ENCODE data around the gene ALG13. TPM values are rescaled to one million over a fixed set of nuclear protein-coding genes. Genes with fewer than 3 reads are reported as not detected.
"Not testable (repeated sequence)": the region's sequence is repeated elsewhere in the genome, so short reads cannot be mapped to it uniquely, and the experiment has no call there.

Gene ALG13
- total and polyA plus RNA-seq, 2 donors (not counting 1 experiment from before 2014, with no cell fraction given): 138 to 166 TPM

- Mint-ChIP-seq H3K4me3 (no peak overlapping the region), H3K4me1 (no peaks in the 10 kb centered on the region), H3K27me3 (no peaks in the 10 kb centered on the region), H3K27ac (no peak overlapping the region), H3K9me3 (ENCODE audit: insufficient read depth) (no peaks in the 10 kb centered on the region)
- Histone ChIP-seq H3K27me3 (replicated peaks in 1 of 4; ENCODE audit: control extremely low read depth in 1 of 4, control insufficient read depth in 3 of 4, insufficient read depth in 4 of 4, low read length in 3 of 4) (no peaks in the 10 kb centered on the region), H3K4me1 (ENCODE audit: control insufficient read depth in 2 of 2, insufficient read depth in 2 of 2, low read length in 2 of 2) (no peaks in the 10 kb centered on the region), H2AFZ (ENCODE audit: insufficient read depth, low read depth, low read length, poor library complexity, severe bottlenecking) (no peak overlapping the region), H3K4me2 (replicated peaks; ENCODE audit: low read depth, low read length, poor library complexity, severe bottlenecking) (no peak overlapping the region), H4K20me1 (ENCODE audit: control insufficient read depth, insufficient read depth, low read length, poor library complexity, severe bottlenecking) (no peaks in the 10 kb centered on the region), H3K79me2 (ENCODE audit: control insufficient read depth, insufficient read depth, low read length) (no peaks in the 10 kb centered on the region), H3K36me3 (replicated peaks in 1 of 2; ENCODE audit: control extremely low read depth in 1 of 2, control insufficient read depth in 1 of 2, extremely low read depth in 1 of 2, insufficient read depth in 2 of 2, low read length in 1 of 2) (no peaks in the 10 kb centered on the region), H3K27ac (ENCODE audit: low read length in 2 of 2) (no peak overlapping the region), H3K4me3 (ENCODE audit: control extremely low read depth in 1 of 5, extremely low read depth in 1 of 5, insufficient read depth in 1 of 5, low read depth in 2 of 5, low read length in 4 of 5) (no peak overlapping the region), H3K9ac (ENCODE audit: low read length) (no peak overlapping the region), H3K9me3 (ENCODE audit: control extremely low read depth in 1 of 3, control insufficient read depth in 2 of 3, insufficient read depth in 1 of 3, low read length in 2 of 3) (no peaks in the 10 kb centered on the region)
- no peak for TF ChIP-seq EZH2 (IDR thresholded peaks at IDR 0.05; ENCODE audit: borderline replicate concordance, insufficient read depth, low read depth, low read length, poor library complexity, severe bottlenecking)
- TF ChIP-seq, protein P1, sequence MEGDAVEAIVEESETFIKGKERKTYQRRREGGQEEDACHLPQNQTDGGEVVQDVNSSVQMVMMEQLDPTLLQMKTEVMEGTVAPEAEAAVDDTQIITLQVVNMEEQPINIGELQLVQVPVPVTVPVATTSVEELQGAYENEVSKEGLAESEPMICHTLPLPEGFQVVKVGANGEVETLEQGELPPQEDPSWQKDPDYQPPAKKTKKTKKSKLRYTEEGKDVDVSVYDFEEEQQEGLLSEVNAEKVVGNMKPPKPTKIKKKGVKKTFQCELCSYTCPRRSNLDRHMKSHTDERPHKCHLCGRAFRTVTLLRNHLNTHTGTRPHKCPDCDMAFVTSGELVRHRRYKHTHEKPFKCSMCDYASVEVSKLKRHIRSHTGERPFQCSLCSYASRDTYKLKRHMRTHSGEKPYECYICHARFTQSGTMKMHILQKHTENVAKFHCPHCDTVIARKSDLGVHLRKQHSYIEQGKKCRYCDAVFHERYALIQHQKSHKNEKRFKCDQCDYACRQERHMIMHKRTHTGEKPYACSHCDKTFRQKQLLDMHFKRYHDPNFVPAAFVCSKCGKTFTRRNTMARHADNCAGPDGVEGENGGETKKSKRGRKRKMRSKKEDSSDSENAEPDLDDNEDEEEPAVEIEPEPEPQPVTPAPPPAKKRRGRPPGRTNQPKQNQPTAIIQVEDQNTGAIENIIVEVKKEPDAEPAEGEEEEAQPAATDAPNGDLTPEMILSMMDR (IDR thresholded peaks at IDR 0.05): no peak
- intact Hi-C loops (cut with micrococcal nuclease): no loop called here
- no CpG with 5 or more reads among the region's 1 CpG for WGBS (ENCODE audit: insufficient coverage)
- POLR2A ChIA-PET: no interaction called here
- ATAC-seq (ENCODE audit: low read depth) (no peak), DNase-seq (no peak)
- CTCF ChIA-PET: no interaction called here
Observed at GRCh38 chrX:111634823-111635729, 45.9 kb upstream of the ALG13 start.

DNA sequence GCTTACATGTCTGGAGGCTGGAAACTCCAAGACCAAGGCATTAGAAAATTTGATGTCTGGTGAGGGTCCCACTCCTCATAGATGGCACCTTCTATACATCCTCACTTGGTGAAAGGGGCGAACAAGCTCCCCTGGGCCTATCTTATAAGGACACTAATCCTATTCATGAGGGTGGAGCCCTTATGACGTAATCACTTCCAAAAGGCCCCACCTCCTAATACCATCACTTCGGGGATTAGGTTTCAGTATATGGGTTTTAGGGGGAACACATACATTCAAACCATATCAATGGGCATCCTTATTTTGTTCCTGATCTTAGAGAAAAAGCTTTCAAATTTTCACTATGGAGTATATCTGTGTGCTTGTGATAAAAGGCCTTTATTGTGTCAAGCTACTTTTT is 39.0 kb upstream of the ALG13 start:
- no peaks in the 10 kb centered on the region for H3K79me2 ChIP-seq (ENCODE audit: control insufficient read depth, insufficient read depth, low read length)
- H3K27ac ChIP-seq (ENCODE audit: low read length in 2 of 2): no peak overlapping the region
- ChIA-PET POLR2A (no interaction called here), CTCF (no interaction called here)
- TF ChIP-seq, protein P1 (IDR thresholded peaks at IDR 0.05): no peak
- TF ChIP-seq EZH2 (IDR thresholded peaks at IDR 0.05; ENCODE audit: borderline replicate concordance, insufficient read depth, low read depth, low read length, poor library complexity, severe bottlenecking): no peak
- Mint-ChIP-seq H3K4me3 (no peak overlapping the region), H3K4me1 (no peaks in the 10 kb centered on the region), H3K9me3 (ENCODE audit: insufficient read depth) (no peaks in the 10 kb centered on the region), H3K27ac (no peak overlapping the region), H3K27me3 (no peaks in the 10 kb centered on the region)
- no peak overlapping the region for H2AFZ ChIP-seq (ENCODE audit: insufficient read depth, low read depth, low read length, poor library complexity, severe bottlenecking)
- no peak for DNase-seq
- H3K36me3 ChIP-seq (replicated peaks in 1 of 2; ENCODE audit: control extremely low read depth in 1 of 2, control insufficient read depth in 1 of 2, extremely low read depth in 1 of 2, insufficient read depth in 2 of 2, low read length in 1 of 2): no peaks in the 10 kb centered on the region
- no peaks in the 10 kb centered on the region for H3K4me1 ChIP-seq (ENCODE audit: control insufficient read depth in 2 of 2, insufficient read depth in 2 of 2, low read length in 2 of 2)
- WGBS (ENCODE audit: insufficient coverage): no CpG with 5 or more reads among the region's 3 CpGs
- H3K9ac ChIP-seq (ENCODE audit: low read length): no peak overlapping the region
- no peak overlapping the region for H3K4me3 ChIP-seq (ENCODE audit: control extremely low read depth in 1 of 5, extremely low read depth in 1 of 5, insufficient read depth in 1 of 5, low read depth in 2 of 5, low read length in 4 of 5)
- H3K27me3 ChIP-seq (replicated peaks in 1 of 4; ENCODE audit: control extremely low read depth in 1 of 4, control insufficient read depth in 3 of 4, insufficient read depth in 4 of 4, low read length in 3 of 4): no peaks in the 10 kb centered on the region
- H3K4me2 ChIP-seq (replicated peaks; ENCODE audit: low read depth, low read length, poor library complexity, severe bottlenecking): no peak overlapping the region
- intact Hi-C loops (cut with micrococcal nuclease): no loop called here
- no peaks in the 10 kb centered on the region for H4K20me1 ChIP-seq (ENCODE audit: control insufficient read depth, insufficient read depth, low read length, poor library complexity, severe bottlenecking)
- ATAC-seq (ENCODE audit: low read depth): no peak
- no peaks in the 10 kb centered on the region for H3K9me3 ChIP-seq (ENCODE audit: control extremely low read depth in 1 of 3, control insufficient read depth in 2 of 3, insufficient read depth in 1 of 3, low read length in 2 of 3)

DNA sequence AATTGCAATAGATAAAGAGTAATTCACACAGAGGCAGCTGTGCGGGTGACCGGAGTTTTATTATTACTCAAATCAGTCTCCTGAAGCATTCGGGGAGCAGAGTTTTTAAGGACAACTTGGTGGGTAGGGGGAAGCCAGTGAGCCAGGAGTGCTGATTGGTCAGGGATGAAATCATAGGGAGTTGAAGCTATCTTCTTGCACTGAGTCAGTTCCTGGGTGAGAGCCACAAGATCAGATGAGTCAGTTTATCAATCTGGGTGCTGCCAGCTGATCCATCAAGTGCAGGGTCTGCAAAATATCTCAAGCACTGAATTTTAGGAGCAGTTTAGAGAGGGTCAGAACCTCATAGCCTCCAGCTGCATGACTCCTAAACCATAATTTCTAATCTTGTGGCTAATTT is 35.8 kb upstream of the ALG13 start:
- H2AFZ ChIP-seq (ENCODE audit: insufficient read depth, low read depth, low read length, poor library complexity, severe bottlenecking); H3K79me2 ChIP-seq (ENCODE audit: control insufficient read depth, insufficient read depth, low read length); H3K36me3 ChIP-seq (replicated peaks in 1 of 2; ENCODE audit: control extremely low read depth in 1 of 2, control insufficient read depth in 1 of 2, extremely low read depth in 1 of 2, insufficient read depth in 2 of 2, low read length in 1 of 2); H3K4me3 ChIP-seq (ENCODE audit: control extremely low read depth in 1 of 5, extremely low read depth in 1 of 5, insufficient read depth in 1 of 5, low read depth in 2 of 5, low read length in 4 of 5); H4K20me1 ChIP-seq (ENCODE audit: control insufficient read depth, insufficient read depth, low read length, poor library complexity, severe bottlenecking); H3K4me1 ChIP-seq (ENCODE audit: control insufficient read depth in 2 of 2, insufficient read depth in 2 of 2, low read length in 2 of 2); CTCF ChIA-PET; DNase-seq; H3K27me3 Mint-ChIP-seq; POLR2A ChIA-PET; H3K4me2 ChIP-seq (replicated peaks; ENCODE audit: low read depth, low read length, poor library complexity, severe bottlenecking); H3K27ac ChIP-seq (ENCODE audit: low read length in 2 of 2); intact Hi-C loops (cut with micrococcal nuclease); H3K4me3 Mint-ChIP-seq; H3K4me1 Mint-ChIP-seq; H3K27ac Mint-ChIP-seq; H3K27me3 ChIP-seq (replicated peaks in 1 of 4; ENCODE audit: control extremely low read depth in 1 of 4, control insufficient read depth in 3 of 4, insufficient read depth in 4 of 4, low read length in 3 of 4); H3K9me3 ChIP-seq (ENCODE audit: control extremely low read depth in 1 of 3, control insufficient read depth in 2 of 3, insufficient read depth in 1 of 3, low read length in 2 of 3); H3K9me3 Mint-ChIP-seq (ENCODE audit: insufficient read depth); H3K9ac ChIP-seq (ENCODE audit: low read length); ATAC-seq (ENCODE audit: low read depth): not testable (repeated sequence)
- no CpG with 5 or more reads among the region's 3 CpGs for WGBS (ENCODE audit: insufficient coverage)

Measured in B cell (primary cell).